Adrenal gland (tissue), 5 donors: ENCODE results near the gene FZD7.

Experiments
- CTCF ChIP-seq, 6 experiments: fragments of 450-650 bp in 4 of 6; fragments of 200-600 bp in 2 of 6; sonication (generic) in 1 of 6; IDR thresholded peaks; 1 replicate in 5 of 6; 2 replicates in 1 of 6; pipeline versions ENCODE4 v1.5.1 to v1.8.0; 2016 to 2021; ENCODE audit warnings: antibody characterized with exemption in 6 of 6, mild to moderate bottlenecking in 2 of 6, moderate library complexity in 1 of 6
- POLR2A ChIP-seq, 2 donors: fragments of 450-650 bp; IDR thresholded peaks; one replicate each; pipeline ENCODE4 v1.6.1; 2017; ENCODE audit warnings: antibody characterized with exemption in 2 of 2, mild to moderate bottlenecking in 2 of 2, moderate library complexity in 1 of 2
- donor health status: DM: no; HTN: no; CAD: no.

DNA sequence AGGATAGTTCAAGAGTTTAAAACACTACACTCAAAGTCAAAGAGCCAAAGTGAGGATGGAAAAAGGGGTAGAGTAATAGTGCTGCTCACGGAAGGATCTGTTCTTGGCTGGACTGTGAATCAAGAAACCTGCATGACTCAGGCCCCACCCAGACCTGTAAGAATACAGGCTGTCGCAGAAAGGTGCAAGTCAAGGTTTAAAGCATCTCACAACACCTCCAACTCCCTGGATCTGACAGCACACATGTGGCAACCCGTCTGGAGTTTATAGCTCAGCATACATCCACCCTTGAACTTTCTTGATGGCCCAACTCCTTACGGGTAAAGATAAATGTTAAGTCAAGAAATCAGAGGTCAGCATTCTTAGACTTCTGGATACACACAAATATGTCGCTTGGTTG lies 45.7 kb downstream of the FZD7 start:
- TF ChIP-seq CTCF (IDR thresholded peaks at IDR 0.05) = no peak
- TF ChIP-seq POLR2A (IDR thresholded peaks at IDR 0.05) = no peak
